DMS114 treated with DMSO at 0.1 percent for 48 hours (cell line): ENCODE measurements around the gene GANC.
A peak's percentile ranks its signal among the peaks of the same experiment; 100 is the strongest.
"Not testable (repeated sequence)": the region's sequence is repeated elsewhere in the genome, so short reads cannot be mapped to it uniquely, and the experiment has no call there.

Experiments used
- DNase-seq: peaks from one replicate; lab custom pipeline; 2025; ENCODE audit not compliant: unreplicated experiment; lab: John Stamatoyannopoulos, UW

Gene GANC, protein sequence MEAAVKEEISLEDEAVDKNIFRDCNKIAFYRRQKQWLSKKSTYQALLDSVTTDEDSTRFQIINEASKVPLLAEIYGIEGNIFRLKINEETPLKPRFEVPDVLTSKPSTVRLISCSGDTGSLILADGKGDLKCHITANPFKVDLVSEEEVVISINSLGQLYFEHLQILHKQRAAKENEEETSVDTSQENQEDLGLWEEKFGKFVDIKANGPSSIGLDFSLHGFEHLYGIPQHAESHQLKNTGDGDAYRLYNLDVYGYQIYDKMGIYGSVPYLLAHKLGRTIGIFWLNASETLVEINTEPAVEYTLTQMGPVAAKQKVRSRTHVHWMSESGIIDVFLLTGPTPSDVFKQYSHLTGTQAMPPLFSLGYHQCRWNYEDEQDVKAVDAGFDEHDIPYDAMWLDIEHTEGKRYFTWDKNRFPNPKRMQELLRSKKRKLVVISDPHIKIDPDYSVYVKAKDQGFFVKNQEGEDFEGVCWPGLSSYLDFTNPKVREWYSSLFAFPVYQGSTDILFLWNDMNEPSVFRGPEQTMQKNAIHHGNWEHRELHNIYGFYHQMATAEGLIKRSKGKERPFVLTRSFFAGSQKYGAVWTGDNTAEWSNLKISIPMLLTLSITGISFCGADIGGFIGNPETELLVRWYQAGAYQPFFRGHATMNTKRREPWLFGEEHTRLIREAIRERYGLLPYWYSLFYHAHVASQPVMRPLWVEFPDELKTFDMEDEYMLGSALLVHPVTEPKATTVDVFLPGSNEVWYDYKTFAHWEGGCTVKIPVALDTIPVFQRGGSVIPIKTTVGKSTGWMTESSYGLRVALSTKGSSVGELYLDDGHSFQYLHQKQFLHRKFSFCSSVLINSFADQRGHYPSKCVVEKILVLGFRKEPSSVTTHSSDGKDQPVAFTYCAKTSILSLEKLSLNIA (N-terminal part only)

DNA sequence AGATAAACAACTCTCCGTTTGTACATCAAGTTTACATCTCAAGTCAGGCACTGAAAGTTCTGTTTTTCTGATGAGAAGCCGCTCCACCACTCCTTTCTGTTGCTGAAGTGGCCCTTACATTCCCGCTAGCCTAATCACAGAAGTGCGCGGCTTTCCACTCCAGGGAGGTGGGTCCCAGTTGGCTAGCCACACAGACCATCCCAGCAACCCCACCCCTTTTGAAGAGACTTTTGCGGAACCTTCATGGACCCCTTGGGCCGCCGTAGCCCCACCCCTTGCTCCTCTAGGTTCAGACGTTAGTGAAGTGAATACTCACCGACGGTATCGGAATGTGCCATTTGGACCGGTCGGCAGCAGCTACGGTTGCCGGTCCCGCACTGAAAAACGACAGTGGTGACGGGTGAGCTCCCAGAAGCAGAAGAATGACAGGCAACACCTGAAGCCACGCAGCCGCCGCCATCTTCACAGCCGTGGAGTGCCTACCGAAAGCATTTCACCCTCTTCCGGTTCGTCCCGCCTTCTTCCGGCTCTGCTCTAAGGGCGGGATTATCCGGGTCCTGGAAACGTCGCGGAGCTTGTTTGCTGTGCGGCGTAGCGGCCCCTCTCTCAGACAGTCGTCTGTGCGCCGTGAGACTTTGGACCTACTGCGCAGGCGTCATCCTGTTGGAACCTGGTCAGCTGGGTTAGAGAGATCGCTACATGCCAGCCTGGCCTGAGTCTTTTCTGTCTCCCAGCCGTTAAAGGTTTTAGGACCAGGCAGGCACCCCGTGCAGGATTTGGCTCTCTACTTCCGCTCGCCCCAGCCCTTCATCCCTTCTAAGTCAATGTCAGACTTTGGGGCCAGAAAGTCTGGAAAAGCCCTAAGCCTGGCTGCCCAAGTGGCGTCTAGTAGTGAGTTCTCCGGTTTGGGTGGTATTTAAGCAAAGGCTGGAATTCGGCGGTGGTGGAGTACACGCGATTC is at the start of gene GANC, which contains the start of gene TMEM87A:
GANC (plus strand) TSS at position 263 of the 961 bp plus-strand sequence. CDS start 1,281 bp downstream, outside the sequence.
TMEM87A (minus strand) TSS at position 495 of the 961 bp plus-strand sequence; CDS start at position 460, 35 bp downstream.
- peak; percentile 96 for DNase-seq

DNA sequence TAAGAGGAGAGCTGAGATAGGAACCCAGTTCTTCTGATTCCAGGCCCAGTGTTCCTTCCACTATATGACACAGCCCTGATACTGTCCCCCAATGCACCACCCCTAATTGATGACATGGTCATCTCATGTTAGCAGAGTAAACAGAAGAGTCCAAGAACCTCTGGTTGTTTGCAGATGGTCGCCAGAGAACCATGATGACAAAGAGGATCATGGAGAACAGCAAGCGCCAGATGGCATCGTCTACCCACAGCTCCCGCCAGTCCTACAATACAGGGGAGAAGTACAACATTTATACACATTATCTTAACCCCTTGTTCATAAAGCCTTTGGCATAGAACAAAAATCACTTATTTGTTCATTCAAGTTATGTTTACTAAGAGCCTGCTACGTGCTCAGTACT is 46.4 kb upstream of the GANC start:
- no peak for DNase-seq

DNA sequence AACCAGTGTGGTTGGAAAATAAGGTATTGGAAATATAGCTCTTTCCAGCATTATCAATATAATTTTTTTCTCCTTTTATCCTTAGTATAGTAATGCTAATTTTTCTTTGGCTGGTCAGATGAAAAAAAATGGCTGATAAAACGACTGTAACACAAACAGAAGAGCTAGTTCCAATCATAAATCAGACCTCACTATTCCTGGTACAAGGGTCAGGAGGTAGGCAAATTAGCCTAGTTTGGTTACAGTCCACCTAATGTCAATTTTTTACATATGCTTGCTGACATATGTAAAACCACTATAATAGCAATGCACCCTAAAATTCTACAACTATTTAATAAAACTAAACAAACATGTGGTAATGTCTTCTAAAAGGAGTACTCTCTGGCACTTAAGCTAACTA is 45.0 kb upstream of the GANC start:
- DNase-seq: no peak

DNA sequence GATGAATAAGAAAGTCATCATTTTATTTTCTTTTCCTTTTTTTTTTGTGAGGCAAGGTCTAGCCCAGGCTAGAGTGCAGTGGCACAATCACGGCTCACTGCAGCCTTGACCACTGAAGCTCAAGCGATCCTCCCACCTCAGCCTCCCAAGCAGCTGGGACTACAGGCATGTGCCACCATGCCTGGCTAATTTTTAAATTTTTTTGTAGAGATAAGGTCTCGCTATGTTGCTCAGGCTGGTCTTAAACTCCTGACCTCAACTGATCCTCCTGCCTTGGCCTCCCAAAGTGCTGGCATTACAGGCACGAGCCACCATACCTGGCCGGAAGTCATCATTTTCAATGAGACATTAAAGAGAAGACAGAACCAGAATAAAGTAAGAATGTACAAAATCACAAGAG is 44.0 kb upstream of the GANC start:
- not testable (repeated sequence) for DNase-seq

DNA sequence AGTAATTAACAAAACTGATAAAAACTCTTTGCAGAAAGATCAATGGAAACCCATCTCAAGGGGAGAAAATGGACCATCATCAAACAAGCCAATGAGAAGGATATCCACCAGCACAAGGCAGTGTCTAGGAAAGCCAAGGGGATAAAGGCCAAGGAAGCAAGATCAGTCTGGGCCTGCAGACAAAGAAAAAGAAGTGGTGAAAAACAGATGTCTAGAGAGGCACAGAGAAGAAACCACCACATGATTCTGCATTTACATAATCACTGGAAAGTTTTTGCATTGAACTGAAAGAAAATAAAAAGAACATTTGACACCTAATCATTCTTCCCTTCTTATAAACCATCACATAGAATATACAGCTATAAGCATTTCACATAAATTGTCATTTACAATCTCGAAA is 41.9 kb upstream of the GANC start:
- DNase-seq: no peak

DNA sequence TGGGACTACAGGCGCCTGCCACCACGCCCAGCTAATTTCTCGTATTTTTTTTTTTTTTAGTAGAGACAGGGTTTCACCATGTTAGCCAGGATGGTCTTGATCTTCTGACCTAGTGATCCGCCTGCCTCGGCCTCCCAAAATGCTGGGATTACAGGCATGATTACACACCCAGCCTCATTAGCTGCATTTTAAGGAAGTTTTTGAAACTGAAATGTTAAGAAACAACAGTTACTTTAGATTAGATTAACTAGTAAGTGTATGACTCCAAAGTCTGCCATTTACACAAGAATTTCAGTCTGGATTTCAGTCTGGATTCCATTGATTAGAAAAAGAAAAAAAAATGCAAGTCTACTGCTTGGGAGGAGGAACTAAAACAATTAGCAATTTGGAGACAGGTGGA is 40.4 kb upstream of the GANC start:
- DNase-seq: no peak

DNA sequence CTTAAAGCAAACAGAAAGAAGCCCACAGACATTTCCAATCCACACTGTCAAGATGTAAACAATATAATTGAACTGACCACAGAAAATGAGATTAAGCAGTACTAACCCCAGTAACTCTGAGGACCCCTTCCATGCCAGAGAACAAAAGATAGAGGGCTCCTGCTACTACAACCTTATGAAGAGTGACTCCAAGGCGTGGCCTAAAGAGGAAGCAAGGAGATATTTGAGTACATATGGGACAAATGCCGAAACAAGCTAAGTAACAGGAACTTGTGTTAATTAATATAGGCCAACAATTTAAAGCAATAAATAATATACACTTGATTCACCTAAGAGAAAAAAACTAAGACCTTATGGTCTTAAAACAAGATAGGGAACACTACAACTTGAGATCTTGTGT is 39.9 kb upstream of the GANC start:
- no peak for DNase-seq

DNA sequence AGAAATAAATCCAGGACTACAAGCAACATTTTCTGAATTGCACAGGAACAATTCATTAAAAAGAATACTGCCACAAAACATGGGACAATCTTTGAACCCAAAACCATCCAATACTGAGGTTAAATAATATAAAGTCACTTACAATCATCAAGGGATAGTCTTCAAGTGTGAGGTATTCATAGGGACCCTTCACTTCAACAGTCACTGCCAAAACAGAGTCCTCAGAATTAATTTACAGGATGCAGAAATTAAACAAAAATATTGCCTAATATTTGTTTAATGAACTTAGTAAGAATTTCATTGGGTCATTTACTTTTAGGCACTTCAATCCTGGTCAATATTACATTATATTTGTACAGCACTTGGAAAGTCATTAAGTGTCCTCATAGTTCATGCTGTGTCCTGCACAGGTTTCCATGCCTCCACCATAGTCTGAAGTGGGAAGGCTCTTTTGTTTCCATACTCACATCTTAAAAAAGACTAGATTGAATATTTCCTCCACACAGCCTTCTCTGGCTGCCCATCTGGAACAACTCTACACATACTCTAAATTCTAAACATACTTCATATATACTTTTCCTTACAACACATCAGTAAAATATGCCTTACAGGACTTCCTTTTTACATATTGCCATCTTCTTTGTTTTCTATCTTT is 33.3 kb upstream of the GANC start:
- no peak for DNase-seq

DNA sequence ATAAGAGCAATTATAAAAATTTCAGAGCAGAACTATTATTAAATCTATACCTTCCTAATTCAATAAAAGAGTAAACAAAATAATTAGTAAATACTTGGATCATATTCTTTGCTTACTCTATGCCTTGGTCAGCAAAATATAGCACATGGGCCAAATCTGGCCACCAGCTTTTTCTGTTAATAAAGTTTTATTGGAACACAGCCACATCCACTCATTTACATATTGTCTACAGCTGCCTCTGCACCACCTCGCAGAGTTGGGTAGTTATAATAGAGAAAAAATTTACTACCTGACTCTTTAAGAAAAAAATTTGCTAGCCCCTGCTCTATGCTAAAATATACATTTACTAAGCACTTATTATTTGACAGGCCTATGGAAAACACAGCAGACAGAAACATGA is 32.2 kb upstream of the GANC start:
- no peak for DNase-seq

DNA sequence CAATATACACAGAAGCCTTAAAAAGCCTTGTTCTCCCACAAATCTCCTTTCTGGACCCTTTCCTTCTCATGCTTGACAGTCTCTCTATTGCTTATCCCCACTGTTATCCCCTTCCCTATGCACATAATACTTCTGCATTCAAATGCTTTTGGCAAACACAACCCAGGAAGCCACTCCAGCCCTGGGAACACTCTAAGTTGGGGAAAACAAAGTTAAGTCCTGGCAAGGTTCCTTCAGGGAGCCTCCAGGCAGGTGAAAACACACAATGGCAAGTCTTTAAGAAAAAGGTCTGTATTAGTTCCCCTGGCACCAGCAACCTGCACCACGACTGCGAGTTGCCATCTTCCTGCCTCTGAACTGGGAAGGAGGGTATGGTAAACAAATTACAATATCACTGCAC is 19.7 kb upstream of the GANC start:
- no peak for DNase-seq

DNA sequence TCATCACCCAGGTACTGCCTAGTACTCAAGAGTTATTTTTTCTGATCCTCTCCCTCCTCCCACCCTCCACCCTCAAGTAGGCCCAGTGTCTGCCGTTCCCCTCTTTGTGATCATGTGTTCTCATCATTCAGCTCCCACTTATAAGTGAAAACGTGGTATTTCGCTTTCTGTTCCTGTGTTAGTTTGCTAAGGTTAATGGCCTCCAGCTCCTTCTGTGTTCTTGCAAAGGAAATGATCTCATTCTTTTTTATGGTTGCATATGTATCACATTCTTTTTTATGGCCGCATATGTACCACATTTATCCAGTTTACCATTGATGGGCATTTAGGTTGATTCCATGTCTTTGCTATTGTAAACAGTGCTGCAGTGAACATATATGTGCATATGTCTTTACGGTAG is 8.2 kb upstream of the GANC start:
- no peak for DNase-seq

DNA sequence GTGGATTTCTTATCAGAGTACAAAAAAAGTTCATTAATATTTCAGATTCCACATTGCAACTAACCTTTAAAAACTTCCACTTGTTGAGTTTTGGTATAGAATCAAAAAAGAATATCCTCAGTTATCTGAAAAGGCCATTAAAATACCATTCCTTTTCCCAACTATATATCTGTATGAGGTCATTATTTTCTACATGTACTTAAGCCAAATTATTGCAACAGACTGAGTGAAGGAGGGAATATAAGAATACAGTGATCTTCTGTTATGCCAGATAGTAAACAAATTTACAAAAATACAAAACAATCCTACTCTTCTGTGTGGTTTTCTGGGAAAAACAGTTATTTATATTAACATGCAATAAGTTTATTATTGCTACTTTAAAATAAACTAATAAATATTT is 5.7 kb upstream of the GANC start:
- no peak for DNase-seq

DNA sequence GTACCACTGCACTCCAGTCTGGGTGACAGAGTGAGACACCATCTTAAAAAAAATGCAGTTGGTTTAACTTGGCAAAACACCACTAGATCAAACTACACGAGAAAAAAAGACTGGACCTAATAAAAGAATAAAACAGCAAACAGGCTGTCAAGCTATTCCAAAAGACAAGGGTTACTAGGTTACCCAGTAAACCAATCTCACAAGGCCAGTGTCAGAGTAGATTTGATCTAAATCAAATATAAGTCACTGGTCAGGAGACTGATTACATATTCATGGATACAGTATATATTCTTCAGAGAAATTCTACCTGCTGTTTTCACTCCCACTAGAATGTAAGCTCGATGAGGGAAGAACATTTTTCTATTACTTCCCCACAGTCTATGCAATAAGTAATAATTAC is 2.5 kb upstream of the GANC start:
- no peak for DNase-seq

DNA sequence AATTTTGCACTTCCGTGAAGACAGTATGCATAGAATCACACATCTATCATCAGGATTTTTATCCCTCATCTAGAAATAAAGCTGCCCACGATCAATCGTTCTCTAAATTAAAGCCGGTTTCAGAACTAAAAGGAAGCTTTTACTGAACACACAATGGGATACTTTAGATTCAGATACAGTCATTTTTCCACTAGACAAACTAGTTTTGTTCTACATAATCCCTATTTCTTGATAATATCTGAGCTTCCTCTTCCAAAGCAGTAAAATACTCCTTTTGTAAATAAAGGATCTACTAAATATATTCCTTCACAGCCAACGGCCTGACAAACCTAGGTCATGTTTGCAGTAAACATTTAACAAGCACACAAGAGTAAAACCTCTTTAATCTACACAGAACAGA is 2.0 kb upstream of the GANC start:
- DNase-seq: no peak

DNA sequence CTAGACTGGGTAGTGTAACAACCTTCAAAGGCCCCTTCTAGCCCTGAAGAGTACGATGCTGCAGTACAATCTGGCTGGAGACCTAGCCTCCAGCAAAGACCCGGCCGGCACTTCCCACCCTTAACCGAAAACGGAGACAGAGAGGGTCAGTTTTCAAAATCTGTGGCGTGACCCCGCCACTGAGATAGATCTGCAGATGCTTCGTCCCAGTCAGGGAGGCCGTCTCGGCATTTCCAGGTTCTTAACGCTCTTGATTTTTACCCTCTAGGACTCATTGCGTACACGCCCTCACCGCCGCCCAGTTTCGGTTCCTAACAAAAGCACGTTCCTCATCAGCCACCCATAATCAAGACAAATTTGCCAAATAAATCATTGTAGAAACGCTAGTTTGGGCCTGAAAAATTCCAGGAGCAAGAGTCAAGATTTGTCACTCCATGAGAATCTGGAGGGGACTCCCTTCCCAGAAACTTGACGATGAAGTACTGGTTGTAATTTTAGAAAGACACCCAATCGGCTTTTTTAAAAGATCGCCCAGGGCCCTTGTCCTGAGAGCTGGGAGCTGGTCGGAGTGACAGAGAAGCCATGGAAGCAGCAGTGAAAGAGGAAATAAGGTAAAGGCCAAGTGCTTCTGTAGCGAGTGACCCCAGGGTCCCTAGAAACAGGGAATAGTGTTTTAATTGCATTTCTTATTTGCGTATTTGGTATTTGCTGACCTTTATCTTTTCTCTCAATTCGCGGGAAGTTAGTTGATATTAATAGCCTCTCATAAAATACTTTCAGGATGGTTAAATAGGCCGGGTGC is 1.1 kb downstream of the GANC start:
- DNase-seq: peak; percentile 38

DNA sequence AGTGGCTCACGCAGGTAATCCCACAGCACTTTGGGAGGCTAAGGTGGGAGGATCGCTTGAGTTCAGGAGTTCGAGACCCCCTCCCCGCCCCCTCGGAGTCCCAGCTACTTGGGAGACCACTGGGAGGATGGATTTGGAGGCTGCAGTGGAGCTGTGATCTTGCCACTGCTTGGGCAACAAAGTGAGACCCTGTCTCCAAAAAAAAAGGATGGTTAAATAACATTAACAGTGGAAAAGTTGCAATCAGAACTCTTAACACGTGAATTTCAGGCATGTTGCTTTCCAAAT is 1.6 kb downstream of the GANC start:
- DNase-seq: no peak

DNA sequence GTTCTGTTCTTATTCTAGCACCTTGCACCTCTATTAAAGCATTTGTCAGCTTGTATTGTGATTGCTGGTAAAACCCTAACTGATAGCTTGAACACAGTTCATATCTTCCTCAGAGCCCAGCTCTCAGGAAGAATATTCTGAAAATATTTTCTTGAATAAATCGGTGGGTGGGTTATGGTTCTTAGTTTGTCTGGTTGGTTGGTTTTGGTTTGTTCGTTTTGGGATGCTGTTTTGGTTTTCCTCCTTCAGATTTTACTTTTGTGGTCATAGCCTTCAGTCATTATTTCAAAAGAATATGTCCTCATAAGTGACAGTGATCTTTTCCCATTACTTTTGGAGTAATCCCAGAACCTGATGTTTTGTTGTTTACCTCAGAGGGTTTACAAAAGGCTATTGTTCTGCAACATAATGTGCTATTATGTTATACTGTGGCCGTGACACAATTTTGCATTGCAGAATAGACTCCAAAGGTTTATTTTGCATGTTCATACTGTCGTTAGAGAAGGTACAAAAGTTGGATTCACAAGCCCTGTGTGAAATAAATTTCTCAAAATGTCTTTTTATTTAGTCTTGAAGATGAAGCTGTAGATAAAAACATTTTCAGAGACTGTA is 2.9 kb downstream of the GANC start:
- DNase-seq: no peak

DNA sequence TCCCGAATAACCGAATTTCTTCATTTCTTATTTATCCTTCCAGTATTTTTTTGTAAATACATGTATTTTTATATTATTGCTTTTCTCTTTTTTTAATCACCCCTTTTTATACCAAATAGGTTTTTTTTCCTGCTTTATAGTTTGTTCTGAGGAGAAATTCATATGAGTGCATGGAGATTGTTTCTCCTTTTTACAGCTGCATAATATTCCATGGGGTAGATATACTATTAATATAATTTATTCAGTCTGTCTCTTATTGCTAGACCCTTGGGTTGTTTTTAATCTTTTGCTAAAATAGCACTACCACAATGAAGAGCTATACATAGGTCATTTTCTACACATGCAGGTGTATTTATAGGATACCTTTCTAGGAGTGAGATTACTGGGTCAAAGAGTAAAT is 3.8 kb downstream of the GANC start:
- no peak for DNase-seq

DNA sequence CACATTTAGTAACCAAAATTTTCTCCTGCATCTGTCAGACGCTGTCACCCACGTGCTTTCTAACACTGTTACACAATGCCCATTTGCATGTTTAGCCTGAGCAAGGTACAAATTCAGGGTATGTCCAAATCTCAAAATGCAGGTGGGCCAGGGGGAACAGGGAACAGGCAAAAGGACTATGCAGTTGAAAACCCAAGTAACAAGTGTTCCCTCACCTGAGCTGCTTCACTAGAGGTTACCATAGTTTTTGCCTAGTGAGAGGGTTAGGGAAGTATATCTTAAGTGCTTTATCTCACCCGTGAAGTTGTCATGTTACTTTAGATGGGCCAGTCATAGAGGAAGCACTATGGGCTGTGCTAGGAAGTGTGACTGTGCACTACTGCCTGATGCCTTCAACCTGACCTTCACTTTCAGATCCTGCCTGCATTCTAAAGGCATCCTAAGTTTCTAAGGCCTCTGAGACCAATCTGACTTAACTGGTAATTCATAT is 6.3 kb downstream of the GANC start:
- DNase-seq: no peak
